ENCODE data around the gene ITIH2.
"Not testable (repeated sequence)": the region's sequence is repeated elsewhere in the genome, so short reads cannot be mapped to it uniquely, and the experiment has no call there.

GRCh38 chr10:7782194-7782593 lies 79.1 kb downstream of the ITIH2 start:
- TF ChIP-seq CTCF (IDR thresholded peaks at IDR 0.05 in 2 of 3, conservative IDR thresholded peaks at IDR 0.05 in 1 of 3; ENCODE audit: borderline replicate concordance in 1 of 3, insufficient read depth in 1 of 3, low read depth in 2 of 3, low read length in 2 of 3); POLR2AphosphoS5 (IDR thresholded peaks at IDR 0.05; ENCODE audit: low read depth, low read length); ELF1 (IDR thresholded peaks at IDR 0.05; ENCODE audit: borderline replicate concordance, low read depth); POLR2A (IDR thresholded peaks at IDR 0.05; ENCODE audit: borderline replicate concordance, extremely low read depth, insufficient read depth, insufficient read length); EZH2phosphoT487 (IDR thresholded peaks at IDR 0.05; ENCODE audit: borderline replicate concordance); TCF7L2 (IDR thresholded peaks at IDR 0.05; ENCODE audit: borderline replicate concordance, extremely low read depth, insufficient read depth, insufficient read length); EZH2 (IDR thresholded peaks at IDR 0.05); SIN3A (IDR thresholded peaks at IDR 0.05; ENCODE audit: low read depth); ZFX (IDR thresholded peaks at IDR 0.05); JUND (IDR thresholded peaks at IDR 0.05); ZBTB33 (IDR thresholded peaks at IDR 0.05; ENCODE audit: extremely low read depth, insufficient replicate concordance, low read length): not testable (repeated sequence)

Measured in HCT116 (cell line).